Activated CD4-positive, CD25-positive, alpha-beta regulatory T cell treated with anti-CD3 and anti-CD28 coated beads, Interleukin-2, amount 50 U/mL, for 24 hours (primary cell): ENCODE data around the gene CAMSAP1.

Experiments
- ATAC-seq, 2 donors: fragments of 150-1000 bp; cut with Tn5 transposase; one replicate each; pipeline ENCODE4 v1.10.0; 2021; ENCODE audit warnings: mild to moderate bottlenecking in 1 of 2, moderate library complexity in 1 of 2

CAMSAP1 gene

GRCh38 chr9:135877791-135878527 is 29.4 kb downstream of the CAMSAP1 start:
- ATAC-seq = no peak

DNA sequence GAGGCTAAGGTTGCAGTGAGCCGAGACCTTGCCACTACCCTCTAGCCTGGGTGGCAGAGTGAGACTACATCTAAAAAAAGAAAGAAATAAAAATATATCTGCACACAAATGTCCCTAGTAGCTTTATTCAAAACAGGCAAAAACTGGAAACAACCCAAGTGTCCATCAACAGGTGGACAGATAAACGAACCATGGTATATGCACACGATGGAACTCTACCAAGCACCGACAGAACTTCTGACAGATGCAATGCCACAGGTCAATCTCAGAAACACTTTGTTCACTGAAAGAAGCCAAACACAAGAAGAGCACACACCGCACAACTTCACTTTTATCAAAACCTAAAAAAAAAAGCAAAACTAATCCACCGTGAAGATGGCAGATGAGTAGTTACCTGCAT is 30.4 kb downstream of the CAMSAP1 start:
- ATAC-seq = no peak

DNA sequence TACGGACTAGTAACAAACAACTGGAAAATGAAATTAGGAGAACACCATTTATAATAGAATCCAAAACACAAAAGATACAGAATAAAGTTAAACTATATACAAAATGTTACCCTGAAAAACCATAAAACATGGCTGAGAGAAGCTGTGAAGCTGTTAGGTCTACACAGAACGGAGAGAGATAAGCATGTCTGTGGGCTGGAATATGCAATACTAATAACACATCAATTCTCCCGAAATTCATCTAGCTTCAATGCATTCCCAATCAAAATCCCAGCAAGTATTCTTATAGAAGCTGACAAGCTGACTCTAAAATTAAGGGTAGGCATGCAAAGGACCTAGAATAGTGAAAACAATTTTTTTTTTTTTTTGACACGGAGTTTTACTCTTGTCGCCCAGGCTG is 32.5 kb downstream of the CAMSAP1 start:
- ATAC-seq = no peak

GRCh38 chr9:135869909-135870308 is 37.4 kb downstream of the CAMSAP1 start:
- no peak for ATAC-seq

- ATAC-seq = no peak
These were observed 41.8 kb downstream of the CAMSAP1 start for GRCh38 chr9:135865531-135865930.

- peak in 1 of 2 donors; percentile 59 for ATAC-seq
These were observed 42.8 kb downstream of the CAMSAP1 start for GRCh38 chr9:135864447-135865049.

GRCh38 chr9:135862809-135863208 is 44.5 kb downstream of the CAMSAP1 start:
- peak in 1 of 2 donors; percentile 55 for ATAC-seq

- ATAC-seq = no peak
These were observed 48.7 kb downstream of the CAMSAP1 start for GRCh38 chr9:135858491-135859185.

GRCh38 chr9:135857843-135858242 is 49.5 kb downstream of the CAMSAP1 start:
- ATAC-seq = no peak

- ATAC-seq = no peak
These were observed 50.0 kb downstream of the CAMSAP1 start for GRCh38 chr9:135857371-135857786.

- ATAC-seq = no peak
These were observed 55.6 kb downstream of the CAMSAP1 start for GRCh38 chr9:135851748-135852147.

- peak; percentile 83 to 89 for ATAC-seq
These were observed 56.6 kb downstream of the CAMSAP1 start for GRCh38 chr9:135850737-135851136.

GRCh38 chr9:135849181-135849580 is 58.2 kb downstream of the CAMSAP1 start:
- no peak for ATAC-seq

GRCh38 chr9:135848341-135849047 is 58.9 kb downstream of the CAMSAP1 start:
- ATAC-seq = no peak

GRCh38 chr9:135847833-135848232 is 59.5 kb downstream of the CAMSAP1 start:
- ATAC-seq = no peak

GRCh38 chr9:135840539-135840938 is 66.8 kb downstream of the CAMSAP1 start:
- no peak for ATAC-seq

GRCh38 chr9:135840107-135840506 is 67.2 kb downstream of the CAMSAP1 start:
- no peak for ATAC-seq

DNA sequence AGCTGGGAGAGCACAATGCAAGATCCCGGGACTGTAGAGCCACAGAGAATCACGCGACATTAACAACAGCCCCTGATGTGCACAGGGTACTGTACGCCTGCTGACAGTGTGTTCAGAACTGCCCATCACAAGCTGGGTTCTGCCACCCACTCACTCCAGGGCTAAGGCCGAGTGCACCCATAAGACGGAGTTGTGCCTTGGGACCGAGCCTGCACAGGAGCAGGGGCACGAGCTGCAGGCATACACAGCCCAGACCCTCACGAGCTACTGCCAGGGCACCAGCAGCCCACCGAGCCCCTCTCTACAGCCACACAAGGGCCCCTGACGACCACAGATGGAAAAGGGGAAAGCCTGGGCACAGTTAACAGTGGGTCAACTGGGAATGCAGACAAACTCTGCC is 67.8 kb downstream of the CAMSAP1 start:
- ATAC-seq = no peak

DNA sequence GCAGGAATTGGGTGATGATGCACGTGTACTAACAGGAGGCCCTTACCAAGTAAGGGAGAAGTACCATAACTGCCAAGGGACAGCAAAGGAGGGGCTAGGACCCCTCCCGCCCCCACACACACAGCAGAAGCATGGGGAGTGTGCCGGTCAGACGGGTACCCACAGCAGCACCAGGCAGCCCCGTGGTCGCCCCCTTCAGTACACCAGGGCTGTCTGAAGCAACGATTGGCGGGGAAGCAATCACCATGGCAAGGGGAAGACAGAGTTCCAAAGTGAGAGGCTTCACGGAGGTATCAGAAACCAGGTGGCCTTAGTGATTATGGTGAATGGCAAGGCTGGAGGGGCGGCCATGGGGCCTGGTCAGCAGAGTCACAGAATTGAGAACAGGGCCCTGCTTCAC is 72.2 kb downstream of the CAMSAP1 start:
- no peak for ATAC-seq

GRCh38 chr9:135833864-135834263 is 73.5 kb downstream of the CAMSAP1 start:
- ATAC-seq = no peak

DNA sequence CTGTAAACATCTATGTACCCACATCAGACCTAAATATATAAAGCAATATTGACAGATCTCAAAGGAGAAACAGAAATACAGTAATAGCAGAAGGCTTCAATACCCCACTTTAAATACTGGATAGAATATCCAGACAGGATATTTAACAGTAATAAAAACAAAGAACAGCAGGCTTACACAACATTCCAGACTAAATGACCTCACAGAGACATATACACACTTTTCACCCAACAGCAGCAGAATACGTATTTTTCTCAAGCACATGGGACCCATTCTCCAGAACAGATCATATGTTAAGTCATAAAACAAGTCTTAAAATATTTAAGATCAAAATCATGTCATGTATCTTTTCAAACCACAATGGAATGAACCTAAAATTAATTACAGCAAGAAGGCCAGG is 76.8 kb downstream of the CAMSAP1 start:
- ATAC-seq = no peak

- no peak for ATAC-seq
These were observed 78.7 kb downstream of the CAMSAP1 start for GRCh38 chr9:135828656-135829055.

- no peak for ATAC-seq
These were observed 79.3 kb downstream of the CAMSAP1 start for GRCh38 chr9:135827866-135828580.
